ENCODE measurements around the gene CCDC106.

Gene CCDC106

DNA sequence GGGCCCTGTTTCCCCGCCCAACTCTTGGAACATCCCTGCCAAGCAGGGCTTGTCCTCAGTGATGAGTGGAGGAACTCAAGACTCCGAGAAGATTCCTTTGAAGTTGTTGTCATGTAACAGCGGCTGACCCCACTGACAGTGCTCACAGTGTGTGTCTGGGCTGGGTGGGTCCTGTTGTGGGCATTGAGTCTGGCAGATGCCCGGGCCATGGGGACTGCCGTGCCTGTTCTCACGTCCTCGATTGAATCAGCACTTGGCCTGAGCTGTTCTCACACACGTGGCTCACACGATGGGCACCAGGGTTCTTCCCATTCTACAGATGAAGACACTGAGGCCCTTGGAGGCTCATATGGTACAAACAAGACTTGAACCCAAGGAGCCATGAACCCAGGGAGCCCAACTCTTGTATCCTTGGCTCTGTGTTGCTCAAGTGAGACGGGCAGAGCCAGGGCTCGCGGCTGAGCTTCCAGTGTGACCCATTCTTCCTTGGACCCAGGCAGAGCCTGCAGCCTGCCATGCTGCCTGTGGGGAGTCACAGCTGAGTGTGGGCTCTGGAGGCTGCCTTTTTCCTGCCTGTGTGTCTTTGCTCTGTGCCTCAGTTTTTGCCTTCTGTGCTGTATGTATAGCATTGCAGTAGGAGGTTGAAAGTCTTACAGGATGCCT lies 18.5 kb downstream of the CCDC106 start:
- Histone ChIP-seq H3K9ac (ENCODE audit: low read depth, low read length) (no peak overlapping the region), H3K27ac (ENCODE audit: low read depth, low read length) (no peak overlapping the region), H3K4me3 (ENCODE audit: low read length) (no peak overlapping the region), H3K27me3 (ENCODE audit: insufficient read depth, low read length) (no peaks in the 10 kb centered on the region), H3K9me3 (ENCODE audit: insufficient read depth, low read depth, low read length) (no peaks in the 10 kb centered on the region), H3K36me3 (ENCODE audit: insufficient read depth, low read length) (peaks cover 93% of the 10 kb centered on the region), H3K4me1 (ENCODE audit: insufficient read depth, low read length) (0 out of 2 replicates have a peak, but pooled peaks cover 3% of the 10 kb centered on the region)
- WGBS: 96% methylated on average over 12 of the region's 12 CpGs

DNA sequence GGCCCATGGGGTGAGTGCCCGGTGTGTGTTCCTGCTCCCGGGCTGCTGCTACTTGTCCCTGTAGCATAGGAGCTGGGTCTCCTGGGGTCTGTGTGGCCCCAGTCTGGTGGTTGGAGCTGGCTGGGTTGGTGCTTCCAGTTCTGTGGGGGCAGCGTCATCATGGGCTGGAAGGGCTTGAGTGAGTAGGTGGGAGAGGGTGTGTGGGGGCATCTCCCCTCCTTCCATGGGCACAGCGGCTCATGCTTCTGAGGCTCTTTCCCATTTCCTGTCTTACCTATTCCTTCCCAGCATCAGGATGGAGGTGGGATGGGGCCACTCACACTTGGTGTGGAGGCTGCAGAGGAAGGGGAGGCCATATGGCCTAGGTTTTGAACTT lies 19.0 kb downstream of the CCDC106 start:
- WGBS: 96% methylated on average over 3 of the region's 4 CpGs
- H3K9ac ChIP-seq (ENCODE audit: low read depth, low read length): no peak overlapping the region
- no peaks in the 10 kb centered on the region for H3K9me3 ChIP-seq (ENCODE audit: insufficient read depth, low read depth, low read length)
- H3K27me3 ChIP-seq (ENCODE audit: insufficient read depth, low read length): no peaks in the 10 kb centered on the region
- H3K4me1 ChIP-seq (ENCODE audit: insufficient read depth, low read length): 0 out of 2 replicates have a peak, but pooled peaks cover 3% of the 10 kb centered on the region
- peaks cover 88% of the 10 kb centered on the region for H3K36me3 ChIP-seq (ENCODE audit: insufficient read depth, low read length)
- no peak overlapping the region for H3K27ac ChIP-seq (ENCODE audit: low read depth, low read length)
- H3K4me3 ChIP-seq (ENCODE audit: low read length): no peak overlapping the region

DNA sequence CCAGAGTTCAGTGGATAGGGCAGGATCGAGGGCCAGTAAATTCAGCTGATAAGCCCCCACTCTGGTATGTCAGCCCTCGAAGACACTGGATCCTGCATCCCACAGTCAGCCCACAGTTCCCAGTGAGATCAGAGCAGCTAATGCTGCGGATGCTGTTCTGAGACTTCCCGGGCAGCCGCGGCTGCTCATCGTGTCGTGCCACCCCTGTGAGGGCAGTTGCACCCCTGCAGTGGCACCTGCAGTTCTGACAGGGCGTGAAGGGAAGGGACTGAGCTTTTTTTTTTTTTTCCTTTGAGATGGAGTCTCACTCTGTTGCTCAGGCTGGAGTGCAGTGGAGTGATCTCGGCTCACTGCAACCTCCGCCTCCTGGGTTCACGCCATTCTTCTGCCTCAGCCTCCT lies 19.5 kb downstream of the CCDC106 start:
- Histone ChIP-seq H3K4me3 (ENCODE audit: low read length) (no peak overlapping the region), H3K9ac (ENCODE audit: low read depth, low read length) (no peak overlapping the region), H3K27me3 (ENCODE audit: insufficient read depth, low read length) (no peaks in the 10 kb centered on the region), H3K36me3 (ENCODE audit: insufficient read depth, low read length) (peaks cover 89% of the 10 kb centered on the region), H3K4me1 (ENCODE audit: insufficient read depth, low read length) (0 out of 2 replicates have a peak, but pooled peaks cover 3% of the 10 kb centered on the region), H3K27ac (ENCODE audit: low read depth, low read length) (no peak overlapping the region), H3K9me3 (ENCODE audit: insufficient read depth, low read depth, low read length) (no peaks in the 10 kb centered on the region)
- 95% methylated on average over 12 of the region's 12 CpGs for WGBS

DNA sequence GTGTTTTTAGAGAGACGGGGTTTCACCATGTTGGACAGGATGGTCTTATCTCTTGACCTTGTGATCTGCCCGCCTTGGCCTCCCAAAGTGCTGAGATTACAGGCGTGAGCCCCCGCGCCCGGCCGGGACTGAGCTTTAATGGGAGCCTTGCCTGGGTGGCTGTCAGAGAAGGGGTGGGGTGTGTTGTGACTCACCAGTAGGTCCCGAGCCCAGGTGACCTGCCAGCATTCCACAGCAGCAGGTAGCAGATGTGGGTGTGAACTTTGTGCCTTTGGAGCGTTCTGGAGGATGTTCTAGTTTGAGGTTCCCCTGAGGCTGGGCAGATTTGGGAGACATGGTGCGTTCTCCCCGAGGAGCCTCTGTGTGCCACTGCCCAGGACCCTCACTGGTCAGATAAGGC lies 19.9 kb downstream of the CCDC106 start:
- 93% methylated on average over 11 of the region's 11 CpGs for WGBS
- Histone ChIP-seq H3K9me3 (ENCODE audit: insufficient read depth, low read depth, low read length) (no peaks in the 10 kb centered on the region), H3K9ac (ENCODE audit: low read depth, low read length) (no peak overlapping the region), H3K4me1 (ENCODE audit: insufficient read depth, low read length) (0 out of 2 replicates have a peak, but pooled peaks cover 4% of the 10 kb centered on the region), H3K27ac (ENCODE audit: low read depth, low read length) (no peak overlapping the region), H3K27me3 (ENCODE audit: insufficient read depth, low read length) (no peaks in the 10 kb centered on the region), H3K36me3 (ENCODE audit: insufficient read depth, low read length) (peaks cover 85% of the 10 kb centered on the region), H3K4me3 (ENCODE audit: low read length) (no peak overlapping the region)

DNA sequence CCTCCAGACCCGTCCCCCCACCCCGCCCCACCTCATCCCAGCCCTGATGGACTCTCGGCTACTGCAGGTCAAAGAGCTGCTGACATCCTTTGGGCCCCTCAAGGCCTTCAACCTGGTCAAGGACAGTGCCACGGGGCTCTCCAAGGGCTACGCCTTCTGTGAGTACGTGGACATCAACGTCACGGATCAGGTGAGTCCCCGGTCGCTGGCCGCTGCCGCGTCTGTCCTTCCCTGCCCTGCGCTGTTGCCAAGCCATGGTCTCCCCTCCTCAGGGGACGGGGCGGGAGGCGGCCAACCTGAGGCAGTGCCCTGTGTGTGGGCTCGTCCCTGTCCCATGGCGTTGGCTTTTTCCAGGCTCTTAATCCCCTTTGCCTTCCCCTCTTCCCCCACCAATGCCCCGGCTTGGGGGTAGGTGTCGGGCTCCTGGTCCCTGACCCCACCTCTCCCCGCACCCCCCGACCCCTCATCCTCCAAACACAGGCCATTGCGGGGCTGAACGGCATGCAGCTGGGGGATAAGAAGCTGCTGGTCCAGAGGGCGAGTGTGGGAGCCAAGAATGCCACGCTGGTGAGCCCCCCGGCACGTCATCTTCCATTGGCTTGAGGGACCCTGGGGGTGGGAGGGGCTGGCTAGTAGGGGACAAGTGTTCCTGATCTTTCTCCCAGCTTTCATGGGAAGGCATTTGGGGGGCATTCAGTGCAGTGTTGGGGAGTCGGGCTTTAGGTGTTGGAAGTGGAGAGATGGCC lies 20.8 kb downstream of the CCDC106 start:
- no peak overlapping the region for H3K4me3 ChIP-seq (ENCODE audit: low read length)
- 91% methylated on average over 30 of the region's 30 CpGs for WGBS
- no peaks in the 10 kb centered on the region for H3K9me3 ChIP-seq (ENCODE audit: insufficient read depth, low read depth, low read length)
- H3K36me3 ChIP-seq (ENCODE audit: insufficient read depth, low read length): peaks cover 82% of the 10 kb centered on the region
- peaks cover 12% of the 10 kb centered on the region; the same call in 1 of the 2 replicates for H3K4me1 ChIP-seq (ENCODE audit: insufficient read depth, low read length)
- H3K9ac ChIP-seq (ENCODE audit: low read depth, low read length): no peak overlapping the region
- no peaks in the 10 kb centered on the region for H3K27me3 ChIP-seq (ENCODE audit: insufficient read depth, low read length)
- H3K27ac ChIP-seq (ENCODE audit: low read depth, low read length): no peak overlapping the region

DNA sequence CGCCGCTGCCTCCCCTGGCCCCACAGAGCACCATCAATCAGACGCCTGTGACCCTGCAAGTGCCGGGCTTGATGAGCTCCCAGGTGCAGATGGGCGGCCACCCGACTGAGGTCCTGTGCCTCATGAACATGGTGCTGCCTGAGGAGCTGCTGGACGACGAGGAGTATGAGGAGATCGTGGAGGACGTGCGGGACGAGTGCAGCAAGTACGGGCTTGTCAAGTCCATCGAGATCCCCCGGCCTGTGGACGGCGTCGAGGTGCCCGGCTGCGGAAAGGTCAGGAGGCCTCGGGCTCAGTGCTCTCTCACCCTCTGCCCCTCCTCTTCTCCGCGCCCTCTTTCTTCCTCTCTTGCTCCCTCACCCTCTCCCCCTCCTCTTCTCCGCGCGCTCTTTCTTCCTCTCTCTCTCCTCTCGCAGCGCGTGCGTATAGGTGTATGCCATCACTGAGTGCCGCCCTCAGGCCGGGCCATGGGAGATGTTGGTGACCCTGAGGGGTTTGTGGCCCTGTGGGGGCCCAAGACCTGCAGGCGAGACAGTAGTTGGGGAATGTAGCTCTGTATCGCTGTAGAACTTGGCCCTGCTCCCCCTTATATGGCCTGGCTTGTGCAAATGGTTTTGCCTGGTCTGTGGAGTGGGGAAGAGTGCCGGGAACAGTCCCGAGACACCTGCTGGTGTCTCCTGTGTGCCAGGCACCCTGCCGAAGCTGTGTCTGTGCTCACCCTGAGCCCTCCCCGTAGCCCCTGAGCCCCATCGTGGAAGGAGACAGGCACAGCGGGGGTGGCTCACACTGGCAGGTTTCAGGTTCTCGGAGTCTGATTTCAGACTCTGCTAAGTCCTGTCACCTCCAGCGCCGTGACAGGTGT lies 21.6 kb downstream of the CCDC106 start:
- Histone ChIP-seq H3K27me3 (ENCODE audit: insufficient read depth, low read length) (no peaks in the 10 kb centered on the region), H3K27ac (ENCODE audit: low read depth, low read length) (no peak overlapping the region), H3K4me1 (ENCODE audit: insufficient read depth, low read length) (peaks cover 12% of the 10 kb centered on the region; the same call in 1 of the 2 replicates), H3K9me3 (ENCODE audit: insufficient read depth, low read depth, low read length) (no peaks in the 10 kb centered on the region), H3K9ac (ENCODE audit: low read depth, low read length) (no peak overlapping the region), H3K36me3 (ENCODE audit: insufficient read depth, low read length) (peaks cover 73% of the 10 kb centered on the region), H3K4me3 (ENCODE audit: low read length) (no peak overlapping the region)
- 93% methylated on average over 43 of the region's 43 CpGs for WGBS

DNA sequence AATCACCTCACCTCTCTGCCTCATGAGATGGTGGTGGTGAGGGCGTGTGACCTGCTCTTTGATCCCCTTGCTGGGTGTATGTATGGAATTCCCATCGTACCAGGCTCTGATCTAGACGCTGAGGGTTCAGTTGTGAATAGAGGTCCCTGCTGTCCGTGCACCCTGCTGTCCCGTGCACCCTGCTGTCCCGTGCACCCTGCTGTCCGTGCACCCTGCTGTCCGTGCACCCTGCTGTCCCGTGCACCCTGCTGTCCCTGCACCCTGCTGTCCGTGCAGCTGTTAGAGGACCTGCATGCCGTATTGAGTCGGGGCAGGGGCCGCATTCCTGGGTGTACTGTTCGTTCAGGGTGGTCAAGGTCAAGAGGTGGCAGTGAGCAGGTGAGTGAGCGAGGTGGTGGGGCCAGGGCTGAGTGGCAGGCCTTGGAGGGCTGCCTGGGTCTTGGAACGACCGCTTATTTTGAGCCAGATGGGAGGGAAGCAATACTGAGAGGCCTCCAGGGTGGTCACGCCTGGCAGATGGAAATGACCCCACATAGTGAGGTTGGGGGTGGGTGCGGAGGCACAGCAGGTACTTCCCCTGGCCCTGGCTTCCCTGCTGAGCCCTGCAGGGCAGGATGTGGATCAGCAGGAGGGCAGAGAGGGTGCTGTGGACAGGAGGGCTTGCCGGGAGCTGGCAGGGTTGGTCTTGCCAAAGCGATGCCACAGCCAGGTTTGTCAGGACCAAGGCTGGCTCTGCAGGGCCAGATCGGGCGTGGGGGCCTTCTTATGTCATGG lies 22.5 kb downstream of the CCDC106 start:
- no peaks in the 10 kb centered on the region for H3K27me3 ChIP-seq (ENCODE audit: insufficient read depth, low read length)
- H3K9ac ChIP-seq (ENCODE audit: low read depth, low read length): no peak overlapping the region
- H3K9me3 ChIP-seq (ENCODE audit: insufficient read depth, low read depth, low read length): no peaks in the 10 kb centered on the region
- no peak overlapping the region; the same call in 1 of the 2 replicates for H3K27ac ChIP-seq (ENCODE audit: low read depth, low read length)
- WGBS: 90% methylated on average over 23 of the region's 23 CpGs
- no peak overlapping the region for H3K4me3 ChIP-seq (ENCODE audit: low read length)
- H3K36me3 ChIP-seq (ENCODE audit: insufficient read depth, low read length): peaks cover 67% of the 10 kb centered on the region
- peaks cover 12% of the 10 kb centered on the region; the same call in 1 of the 2 replicates for H3K4me1 ChIP-seq (ENCODE audit: insufficient read depth, low read length)

DNA sequence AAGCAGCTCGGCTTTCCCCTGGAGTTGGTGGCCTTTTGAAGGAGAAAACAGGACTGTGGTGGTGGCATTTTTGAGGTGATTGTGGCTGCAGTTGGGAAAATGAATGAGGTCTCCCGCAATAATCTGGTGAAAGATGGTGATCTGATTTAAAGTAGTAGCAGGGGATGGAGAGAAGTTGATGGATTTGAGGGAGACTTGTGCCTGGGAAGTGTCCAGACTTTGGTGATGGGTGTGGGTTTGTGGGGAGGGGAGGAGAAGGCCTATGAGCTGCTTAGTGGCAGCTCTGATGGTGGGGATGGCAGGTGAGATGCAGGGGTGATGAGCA lies 23.0 kb downstream of the CCDC106 start:
- 94% methylated on average over 2 of the region's 2 CpGs for WGBS

DNA sequence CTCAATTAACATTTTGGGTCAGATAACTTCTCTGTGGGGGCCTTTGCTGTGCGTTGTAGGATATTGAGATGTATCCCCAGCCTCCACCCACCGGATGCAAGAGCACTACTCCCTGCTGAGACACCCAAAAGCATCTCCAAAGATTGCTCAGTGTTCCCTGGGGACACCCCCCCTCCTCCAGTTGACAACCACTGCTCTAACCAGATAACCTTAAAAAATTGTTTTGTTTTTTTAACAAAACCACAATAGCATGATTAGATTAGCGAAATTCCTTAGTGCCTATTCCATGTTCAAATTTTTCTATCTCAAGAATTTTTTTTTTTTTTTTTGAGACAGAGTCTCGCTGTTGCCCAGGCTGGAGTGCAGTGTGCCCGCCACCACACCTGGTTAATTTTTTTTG lies 24.4 kb downstream of the CCDC106 start:
- 89% methylated on average over 5 of the region's 5 CpGs for WGBS
- H3K36me3 ChIP-seq (ENCODE audit: insufficient read depth, low read length): peaks cover 47% of the 10 kb centered on the region
- H3K27ac ChIP-seq (ENCODE audit: low read depth, low read length): peak overlapping the region; percentile 29; the same call in 1 of the 2 replicates
- no peaks in the 10 kb centered on the region for H3K9me3 ChIP-seq (ENCODE audit: insufficient read depth, low read depth, low read length)
- H3K9ac ChIP-seq (ENCODE audit: low read depth, low read length): no peak overlapping the region
- H3K27me3 ChIP-seq (ENCODE audit: insufficient read depth, low read length): no peaks in the 10 kb centered on the region
- H3K4me1 ChIP-seq (ENCODE audit: insufficient read depth, low read length): peaks cover 17% of the 10 kb centered on the region
- no peak overlapping the region for H3K4me3 ChIP-seq (ENCODE audit: low read length)

More for the DNA sequence above, 23.0 kb downstream of the CCDC106 start:
- Histone ChIP-seq H3K4me3 (ENCODE audit: low read length) (no peak overlapping the region), H3K9ac (ENCODE audit: low read depth, low read length) (no peak overlapping the region), H3K36me3 (ENCODE audit: insufficient read depth, low read length) (peaks cover 61% of the 10 kb centered on the region), H3K27me3 (ENCODE audit: insufficient read depth, low read length) (no peaks in the 10 kb centered on the region), H3K9me3 (ENCODE audit: insufficient read depth, low read depth, low read length) (no peaks in the 10 kb centered on the region), H3K27ac (ENCODE audit: low read depth, low read length) (no peak overlapping the region; the same call in 1 of the 2 replicates), H3K4me1 (ENCODE audit: insufficient read depth, low read length) (peaks cover 14% of the 10 kb centered on the region)

DNA sequence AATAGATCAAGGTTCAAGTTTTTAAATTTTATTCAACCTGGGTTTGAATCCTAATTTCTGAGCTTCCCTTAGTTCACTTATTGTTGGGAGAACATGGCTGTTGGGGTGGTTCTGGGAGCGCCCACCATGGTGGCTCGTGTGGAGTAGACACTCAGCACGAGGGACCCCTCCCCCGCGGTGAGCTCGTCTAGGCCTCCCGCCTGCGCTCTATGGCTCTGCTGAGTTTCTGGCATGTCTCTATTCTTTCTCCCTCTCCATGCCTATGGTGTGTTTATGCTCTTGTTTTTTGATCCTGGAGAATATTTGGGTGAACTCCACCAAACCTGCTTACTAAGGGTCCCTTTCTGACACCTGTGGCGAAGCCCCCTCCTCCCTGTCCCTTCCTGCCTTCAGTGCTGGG lies 25.5 kb downstream of the CCDC106 start:
- 82% methylated on average over 9 of the region's 9 CpGs for WGBS
- peak overlapping the region; percentile 76; the same call in 1 of the 2 replicates for H3K27ac ChIP-seq (ENCODE audit: low read depth, low read length)
- H3K4me1 ChIP-seq (ENCODE audit: insufficient read depth, low read length): peaks cover 17% of the 10 kb centered on the region
- 0 out of 2 replicates have a peak overlapping the region, but pooled peaks have one; percentile 23 for H3K9ac ChIP-seq (ENCODE audit: low read depth, low read length)
- H3K4me3 ChIP-seq (ENCODE audit: low read length): peak overlapping the region; percentile 25; the same call in 1 of the 2 replicates
- H3K9me3 ChIP-seq (ENCODE audit: insufficient read depth, low read depth, low read length): no peaks in the 10 kb centered on the region
- no peaks in the 10 kb centered on the region for H3K27me3 ChIP-seq (ENCODE audit: insufficient read depth, low read length)
- H3K36me3 ChIP-seq (ENCODE audit: insufficient read depth, low read length): peaks cover 46% of the 10 kb centered on the region
